HEK293 (cell line): Measurements from ENCODE around the gene ITGB6.

Experiments
- YY1 ChIP-seq: fragments of 450-650 bp; formaldehyde crosslinking; IDR thresholded peaks from 2 replicates; pipeline ENCODE4 v1.5.1; 2018; ENCODE audit warnings: missing biosample characterization, missing genetic modification characterization
- TF ChIP-seq, protein P1 (sequence below): fragments of 450-650 bp; formaldehyde crosslinking; IDR thresholded peaks from 2 replicates; pipeline ENCODE4 v1.5.1; 2016; ENCODE audit warnings: missing biosample characterization, missing genetic modification characterization, low read depth
- TF ChIP-seq, protein P2 (sequence below): fragments of 450-650 bp; formaldehyde crosslinking; IDR thresholded peaks from 2 replicates; pipeline ENCODE4 v1.5.1; 2016; ENCODE audit warnings: missing biosample characterization, missing genetic modification characterization

DNA sequence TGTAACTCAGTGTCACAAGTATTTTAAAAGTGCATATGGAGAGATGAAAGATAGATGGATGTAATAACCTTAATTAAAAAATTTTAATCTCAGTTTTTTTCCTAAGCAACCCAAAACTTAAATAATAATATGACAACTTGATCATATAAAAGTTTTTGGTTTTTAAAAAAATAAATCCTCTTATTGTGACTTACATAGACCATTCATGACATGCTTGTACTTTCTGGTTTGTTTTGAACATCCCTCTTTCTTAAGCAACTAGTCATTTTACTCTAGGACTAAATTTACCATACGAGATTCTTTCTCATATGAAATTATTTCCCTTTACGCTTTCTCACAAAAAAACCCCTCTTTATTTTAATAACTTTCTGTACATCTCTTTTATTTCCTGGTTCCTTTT is 131.2 kb downstream of the ITGB6 start:
- TF ChIP-seq, protein P1, sequence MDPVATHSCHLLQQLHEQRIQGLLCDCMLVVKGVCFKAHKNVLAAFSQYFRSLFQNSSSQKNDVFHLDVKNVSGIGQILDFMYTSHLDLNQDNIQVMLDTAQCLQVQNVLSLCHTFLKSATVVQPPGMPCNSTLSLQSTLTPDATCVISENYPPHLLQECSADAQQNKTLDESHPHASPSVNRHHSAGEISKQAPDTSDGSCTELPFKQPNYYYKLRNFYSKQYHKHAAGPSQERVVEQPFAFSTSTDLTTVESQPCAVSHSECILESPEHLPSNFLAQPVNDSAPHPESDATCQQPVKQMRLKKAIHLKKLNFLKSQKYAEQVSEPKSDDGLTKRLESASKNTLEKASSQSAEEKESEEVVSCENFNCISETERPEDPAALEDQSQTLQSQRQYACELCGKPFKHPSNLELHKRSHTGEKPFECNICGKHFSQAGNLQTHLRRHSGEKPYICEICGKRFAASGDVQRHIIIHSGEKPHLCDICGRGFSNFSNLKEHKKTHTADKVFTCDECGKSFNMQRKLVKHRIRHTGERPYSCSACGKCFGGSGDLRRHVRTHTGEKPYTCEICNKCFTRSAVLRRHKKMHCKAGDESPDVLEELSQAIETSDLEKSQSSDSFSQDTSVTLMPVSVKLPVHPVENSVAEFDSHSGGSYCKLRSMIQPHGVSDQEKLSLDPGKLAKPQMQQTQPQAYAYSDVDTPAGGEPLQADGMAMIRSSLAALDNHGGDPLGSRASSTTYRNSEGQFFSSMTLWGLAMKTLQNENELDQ = no peak
- TF ChIP-seq, protein P2, sequence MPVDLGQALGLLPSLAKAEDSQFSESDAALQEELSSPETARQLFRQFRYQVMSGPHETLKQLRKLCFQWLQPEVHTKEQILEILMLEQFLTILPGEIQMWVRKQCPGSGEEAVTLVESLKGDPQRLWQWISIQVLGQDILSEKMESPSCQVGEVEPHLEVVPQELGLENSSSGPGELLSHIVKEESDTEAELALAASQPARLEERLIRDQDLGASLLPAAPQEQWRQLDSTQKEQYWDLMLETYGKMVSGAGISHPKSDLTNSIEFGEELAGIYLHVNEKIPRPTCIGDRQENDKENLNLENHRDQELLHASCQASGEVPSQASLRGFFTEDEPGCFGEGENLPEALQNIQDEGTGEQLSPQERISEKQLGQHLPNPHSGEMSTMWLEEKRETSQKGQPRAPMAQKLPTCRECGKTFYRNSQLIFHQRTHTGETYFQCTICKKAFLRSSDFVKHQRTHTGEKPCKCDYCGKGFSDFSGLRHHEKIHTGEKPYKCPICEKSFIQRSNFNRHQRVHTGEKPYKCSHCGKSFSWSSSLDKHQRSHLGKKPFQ (tag by site-specific recombination) = no peak
- TF ChIP-seq YY1 (tag by site-specific recombination) = no peak
